ENCODE data around the gene SAPCD2. TPM values are rescaled to one million over a fixed set of nuclear protein-coding genes. Genes with fewer than 3 reads are reported as not detected.

Gene SAPCD2
- total and polyA plus RNA-seq, 9 donors, result 0.10 to 0.62 (median 0.31) TPM; not detected in 2

- intact Hi-C loops (cut with DNase I), result no loop called here
- H3K27ac ChIP-seq, result no peak overlapping the region
- H3K36me3 ChIP-seq, result no peaks in the 10 kb centered on the region
- no peaks in the 10 kb centered on the region for H3K27me3 ChIP-seq
- no peaks in the 10 kb centered on the region for H3K9me3 ChIP-seq
- no peak overlapping the region for H3K4me3 ChIP-seq
- WGBS, 3 donors, result 89 to 93% (median 91%) methylated on average over 34 of the region's 34 CpGs
- DNase-seq, result no peak
- no peaks in the 10 kb centered on the region for H3K4me1 ChIP-seq (ENCODE audit: insufficient read depth)
- TF ChIP-seq EP300 (IDR thresholded peaks at IDR 0.05), result no peak
- TF ChIP-seq POLR2A (IDR thresholded peaks at IDR 0.05), result no peak
- TF ChIP-seq CTCF (IDR thresholded peaks at IDR 0.05), result no peak
These were observed 50.3 kb downstream of the SAPCD2 start for GRCh38 chr9:137019891-137020683.

- no peaks in the 10 kb centered on the region for H3K27me3 ChIP-seq
- H3K27ac ChIP-seq, result no peak overlapping the region
- H3K9me3 ChIP-seq, result no peaks in the 10 kb centered on the region
- TF ChIP-seq POLR2A (IDR thresholded peaks at IDR 0.05) (no peak), EP300 (IDR thresholded peaks at IDR 0.05) (no peak), CTCF (IDR thresholded peaks at IDR 0.05) (no peak)
- no peak overlapping the region for H3K4me3 ChIP-seq
- no peak for DNase-seq
- WGBS, 3 donors, result 90 to 93% (median 93%) methylated on average over 36 of the region's 36 CpGs
- no peaks in the 10 kb centered on the region for H3K36me3 ChIP-seq
- intact Hi-C loops (cut with DNase I), result no loop called here
- H3K4me1 ChIP-seq (ENCODE audit: insufficient read depth), result no peaks in the 10 kb centered on the region
These were observed 51.4 kb downstream of the SAPCD2 start for GRCh38 chr9:137018761-137019559.

GRCh38 chr9:137017791-137018497 is 52.4 kb downstream of the SAPCD2 start:
- H3K27ac ChIP-seq, result no peak overlapping the region
- no peaks in the 10 kb centered on the region for H3K27me3 ChIP-seq
- no peak for DNase-seq
- WGBS, 3 donors, result 88 to 93% (median 90%) methylated on average over 40 to 45 of the region's 45 CpGs
- intact Hi-C loops (cut with DNase I), result no loop called here
- no peak overlapping the region for H3K4me3 ChIP-seq
- TF ChIP-seq EP300 (IDR thresholded peaks at IDR 0.05), result no peak
- no peak for TF ChIP-seq CTCF (IDR thresholded peaks at IDR 0.05)
- no peaks in the 10 kb centered on the region for H3K4me1 ChIP-seq (ENCODE audit: insufficient read depth)
- no peaks in the 10 kb centered on the region for H3K36me3 ChIP-seq
- no peaks in the 10 kb centered on the region for H3K9me3 ChIP-seq

GRCh38 chr9:137017071-137017470 is 53.3 kb downstream of the SAPCD2 start:
- WGBS, 3 donors, result 96 to 98% (median 97%) methylated on average over 28 of the region's 28 CpGs
- Histone ChIP-seq H3K9me3 (no peaks in the 10 kb centered on the region), H3K27me3 (no peaks in the 10 kb centered on the region), H3K4me1 (ENCODE audit: insufficient read depth) (no peaks in the 10 kb centered on the region), H3K4me3 (no peak overlapping the region), H3K27ac (no peak overlapping the region), H3K36me3 (no peaks in the 10 kb centered on the region)
- no peak for TF ChIP-seq POLR2A (IDR thresholded peaks at IDR 0.05)
- TF ChIP-seq CTCF (IDR thresholded peaks at IDR 0.05), result no peak
- no peak for TF ChIP-seq EP300 (IDR thresholded peaks at IDR 0.05)
- intact Hi-C loops (cut with DNase I), result no loop called here
- no peak for DNase-seq

All from ovary (tissue), 9 donors.